Activated CD8-positive, alpha-beta T cell treated with anti-CD3 and anti-CD28 coated beads, Interleukin-2, amount 10 ng/mL, durations not matched to agents 7 days and 5 days (primary cell): ENCODE measurements around the gene CTNND2. TPM values are rescaled to one million over a fixed set of nuclear protein-coding genes. Genes with fewer than 3 reads are reported as not detected.
"Not testable (repeated sequence)": the region's sequence is repeated elsewhere in the genome, so short reads cannot be mapped to it uniquely, and the experiment has no call there.

Experiments used
- ATAC-seq: fragments of 150-1000 bp; cut with Tn5 transposase; one replicate; pipeline ENCODE4 v1.10.0; 2021; ENCODE audit warnings: moderate library complexity
- CTCF ChIA-PET: fragments of 350-600 bp; sonication (Branson Sonifier 250); formaldehyde crosslinking; loops from one replicate; lab custom pipeline; 2021; ENCODE audit warnings: antibody characterized with exemption; lab: Charles Lee
- POLR2A ChIA-PET: fragments of 350-600 bp; sonication (Branson Sonifier 250); formaldehyde crosslinking; loops from one replicate; lab custom pipeline; 2021; ENCODE audit warnings: antibody characterized with exemption; lab: Charles Lee
- DNase-seq: peaks from one replicate; pipeline ENCODE4 v3.0.0-alpha.2; 2020
- H3K27ac Mint-ChIP-seq: one replicate; pipeline ENCODE4 v1.8.0; 2021; ENCODE audit warnings: mild to moderate bottlenecking, mixed read lengths
- H3K27me3 Mint-ChIP-seq: one replicate; pipeline ENCODE4 v1.8.0; 2021; ENCODE audit warnings: low read depth, mixed read lengths
- H3K36me3 Mint-ChIP-seq: one replicate; pipeline ENCODE4 v1.8.0; 2021; ENCODE audit warnings: low read depth, mixed read lengths
- H3K4me1 Mint-ChIP-seq: one replicate; pipeline ENCODE4 v1.8.0; 2021; ENCODE audit warnings: low read depth, mixed read lengths
- H3K4me3 Mint-ChIP-seq: one replicate; pipeline ENCODE4 v1.8.0; 2021; ENCODE audit warnings: mild to moderate bottlenecking, mixed read lengths
- H3K9me3 Mint-ChIP-seq: one replicate; pipeline ENCODE4 v1.8.0; 2022; ENCODE audit warnings: mixed read lengths; ENCODE audit not compliant: insufficient read depth
- total RNA-seq, 2 experiments: library from RNA; stranded (reverse); gene quantifications; one replicate each; pipeline ENCODE4 v1.2.3, GENCODE V29; 2021

CTNND2 gene
- total RNA-seq, 2 experiments from 2014 or later, result not detected

GRCh38 chr5:11646141-11646540 is 258.1 kb downstream of the CTNND2 start:
- H3K36me3 Mint-ChIP-seq, result no peaks in the 10 kb centered on the region
- ChIA-PET POLR2A (no interaction called here), CTCF (no interaction called here)
- no peak for ATAC-seq
- H3K4me3 Mint-ChIP-seq, result no peak overlapping the region
- no peak overlapping the region for H3K27ac Mint-ChIP-seq
- no peaks in the 10 kb centered on the region for H3K27me3 Mint-ChIP-seq
- no peak for DNase-seq
- peaks cover 6% of the 10 kb centered on the region for H3K4me1 Mint-ChIP-seq
- H3K9me3 Mint-ChIP-seq, result no peaks in the 10 kb centered on the region

GRCh38 chr5:11642438-11642837 is 261.8 kb downstream of the CTNND2 start:
- no peak for ATAC-seq

DNA sequence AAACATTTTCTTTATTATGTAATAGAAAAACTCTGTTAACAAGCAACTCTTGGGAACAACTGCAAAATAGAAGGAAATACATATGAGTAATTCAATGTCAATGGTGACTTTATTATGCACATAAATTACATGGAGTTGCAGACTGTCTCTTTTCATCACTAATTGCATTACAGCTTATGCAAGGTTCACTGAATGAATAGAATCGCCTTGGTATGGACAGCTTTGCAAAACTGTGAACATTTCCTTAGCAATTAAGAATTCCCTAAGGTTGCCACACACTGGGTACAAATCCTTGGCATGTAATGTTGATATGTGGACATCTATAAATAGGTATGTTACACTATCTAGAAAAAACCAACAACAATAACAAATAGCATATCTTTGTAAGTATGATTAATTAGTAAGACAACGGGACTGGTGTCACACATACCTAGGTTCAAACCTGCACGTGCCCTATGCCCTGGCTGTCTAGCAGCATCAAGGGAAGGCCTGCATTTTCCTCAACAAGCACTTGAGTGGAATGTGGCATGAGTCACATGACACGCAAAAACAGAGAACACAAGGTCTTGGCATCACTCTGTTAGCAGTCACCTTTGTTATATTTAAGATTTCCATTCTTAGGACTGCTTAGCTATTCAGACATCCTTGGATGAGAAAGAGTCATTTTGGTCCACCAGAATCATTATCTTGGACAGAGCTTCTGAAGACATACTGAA is 263.9 kb downstream of the CTNND2 start:
- Mint-ChIP-seq H3K9me3 (no peaks in the 10 kb centered on the region), H3K27ac (no peak overlapping the region), H3K4me3 (no peak overlapping the region), H3K27me3 (no peaks in the 10 kb centered on the region), H3K4me1 (peaks cover 6% of the 10 kb centered on the region), H3K36me3 (no peaks in the 10 kb centered on the region)
- ChIA-PET CTCF (no interaction called here), POLR2A (no interaction called here)
- no peak for ATAC-seq
- no peak for DNase-seq

More at GRCh38 chr5:11642438-11642837, 261.8 kb downstream of the CTNND2 start:
- Mint-ChIP-seq H3K4me1 (peaks cover 6% of the 10 kb centered on the region), H3K27me3 (no peaks in the 10 kb centered on the region), H3K4me3 (no peak overlapping the region), H3K27ac (no peak overlapping the region), H3K36me3 (no peaks in the 10 kb centered on the region), H3K9me3 (no peaks in the 10 kb centered on the region)
- ChIA-PET CTCF (no interaction called here), POLR2A (no interaction called here)
- DNase-seq, result no peak

DNA sequence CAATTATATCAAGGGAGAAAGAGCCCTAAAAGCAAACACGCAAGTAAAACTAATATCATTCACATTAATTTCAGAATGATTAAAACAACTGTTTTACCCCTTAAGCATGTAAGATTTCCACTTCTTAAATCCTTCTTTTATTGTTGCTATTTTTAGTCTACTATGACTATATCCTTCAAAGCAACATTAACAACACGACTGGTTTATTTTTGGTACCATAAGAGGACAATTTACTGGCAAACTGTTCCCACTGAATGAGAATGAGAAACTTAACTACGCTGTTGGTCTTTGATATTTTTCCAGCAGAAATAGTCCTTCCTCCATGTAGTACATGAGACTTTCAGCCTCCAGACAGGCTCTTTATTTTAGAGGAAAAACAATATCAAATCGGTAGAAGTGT is 281.5 kb downstream of the CTNND2 start:
- ATAC-seq, result no peak
- H3K4me3 Mint-ChIP-seq, result no peak overlapping the region
- no peaks in the 10 kb centered on the region for H3K27me3 Mint-ChIP-seq
- H3K4me1 Mint-ChIP-seq, result no peaks in the 10 kb centered on the region
- no peak overlapping the region for H3K27ac Mint-ChIP-seq
- no peak for DNase-seq
- POLR2A ChIA-PET, result no interaction called here
- H3K36me3 Mint-ChIP-seq, result no peaks in the 10 kb centered on the region
- CTCF ChIA-PET, result no interaction called here
- no peaks in the 10 kb centered on the region for H3K9me3 Mint-ChIP-seq

DNA sequence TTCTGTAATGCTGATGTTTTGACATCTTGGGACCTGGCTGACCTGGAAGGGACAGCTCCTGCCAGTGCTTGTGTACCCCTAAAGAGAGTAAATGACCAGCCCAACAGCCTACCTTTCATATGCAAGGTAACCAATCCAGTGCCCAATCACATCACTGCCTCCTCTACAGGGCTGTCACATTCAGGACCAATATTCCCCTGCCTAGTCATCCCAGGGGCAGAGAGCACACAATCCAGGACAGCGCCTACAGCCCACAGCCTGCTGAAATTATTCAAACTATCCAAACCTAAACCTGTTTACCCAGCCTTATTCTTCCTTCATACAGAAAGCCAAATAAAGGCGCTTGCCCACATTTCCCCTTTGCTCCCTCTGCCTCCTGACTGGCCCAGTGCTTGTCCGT is 284.1 kb downstream of the CTNND2 start:
- no peaks in the 10 kb centered on the region for H3K9me3 Mint-ChIP-seq
- CTCF ChIA-PET, result no interaction called here
- ATAC-seq (no peak), DNase-seq (no peak)
- no peak overlapping the region for H3K4me3 Mint-ChIP-seq
- no peaks in the 10 kb centered on the region for H3K27me3 Mint-ChIP-seq
- H3K4me1 Mint-ChIP-seq, result no peaks in the 10 kb centered on the region
- H3K36me3 Mint-ChIP-seq, result no peaks in the 10 kb centered on the region
- POLR2A ChIA-PET, result no interaction called here
- H3K27ac Mint-ChIP-seq, result no peak overlapping the region

DNA sequence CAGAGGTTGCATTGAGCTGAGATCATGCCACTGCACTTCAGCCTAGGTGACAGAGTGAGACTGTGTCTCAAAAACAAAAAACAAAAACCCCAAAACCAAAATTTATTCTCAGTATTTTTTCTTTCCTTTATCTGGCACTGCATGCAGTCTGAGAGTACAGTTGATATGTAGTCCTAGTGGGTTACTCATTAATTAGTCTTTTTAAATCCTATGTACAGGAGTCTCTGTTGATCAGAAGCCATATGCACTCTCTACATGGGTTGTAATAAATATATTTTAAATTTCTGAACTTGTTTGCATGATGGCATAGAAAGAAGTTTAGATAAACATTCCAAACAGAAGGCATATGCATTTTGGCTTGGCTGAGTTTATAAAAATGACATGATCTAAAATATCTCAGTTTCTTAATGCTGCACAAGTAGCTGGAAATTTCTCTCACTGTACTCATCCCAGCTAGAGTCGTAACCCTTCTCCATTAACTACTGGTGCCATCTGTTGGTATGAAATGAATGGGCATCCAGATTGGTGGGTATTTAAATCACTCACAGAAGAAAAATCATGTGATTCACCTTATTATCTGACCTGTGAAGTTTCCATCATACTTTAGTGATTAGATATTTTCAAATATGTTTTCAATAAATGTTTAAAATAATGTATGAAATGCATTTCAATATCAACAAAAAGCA is 284.8 kb downstream of the CTNND2 start:
- Mint-ChIP-seq H3K36me3 (no peaks in the 10 kb centered on the region), H3K4me1 (no peaks in the 10 kb centered on the region), H3K4me3 (no peak overlapping the region), H3K9me3 (no peaks in the 10 kb centered on the region), H3K27me3 (no peaks in the 10 kb centered on the region), H3K27ac (no peak overlapping the region)
- ATAC-seq (no peak), DNase-seq (no peak)
- POLR2A ChIA-PET, result no interaction called here
- CTCF ChIA-PET, result no interaction called here

GRCh38 chr5:11617080-11617479 is 287.2 kb downstream of the CTNND2 start:
- no peak overlapping the region for H3K4me3 Mint-ChIP-seq
- no peaks in the 10 kb centered on the region for H3K9me3 Mint-ChIP-seq
- ATAC-seq (no peak), DNase-seq (no peak)
- H3K27me3 Mint-ChIP-seq, result no peaks in the 10 kb centered on the region
- H3K4me1 Mint-ChIP-seq, result no peaks in the 10 kb centered on the region
- H3K36me3 Mint-ChIP-seq, result no peaks in the 10 kb centered on the region
- H3K27ac Mint-ChIP-seq, result no peak overlapping the region
- ChIA-PET CTCF (no interaction called here), POLR2A (no interaction called here)

DNA sequence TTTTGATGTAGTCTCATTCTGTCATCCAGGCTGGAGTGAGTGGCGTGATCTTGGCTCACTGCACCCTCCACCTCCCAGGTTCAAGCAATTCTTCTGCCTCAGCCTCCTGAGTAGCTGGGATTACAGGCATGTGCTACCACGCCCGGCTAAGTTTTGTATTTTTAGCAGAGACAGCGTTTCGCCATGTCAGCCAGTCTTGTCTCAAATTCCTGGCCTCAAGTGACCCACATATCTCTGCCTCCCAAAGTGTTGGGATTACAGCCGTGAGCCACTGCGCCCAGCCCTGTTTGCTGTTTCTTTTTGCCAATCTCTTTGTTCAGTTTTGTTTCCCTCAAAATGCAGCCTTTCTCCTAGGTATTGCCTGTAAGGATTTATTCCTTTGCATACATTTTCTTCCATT is 287.6 kb downstream of the CTNND2 start:
- ATAC-seq, DNase-seq, H3K27me3 Mint-ChIP-seq, H3K4me1 Mint-ChIP-seq, CTCF ChIA-PET, H3K27ac Mint-ChIP-seq, H3K9me3 Mint-ChIP-seq, POLR2A ChIA-PET, H3K36me3 Mint-ChIP-seq, H3K4me3 Mint-ChIP-seq: not testable (repeated sequence)

DNA sequence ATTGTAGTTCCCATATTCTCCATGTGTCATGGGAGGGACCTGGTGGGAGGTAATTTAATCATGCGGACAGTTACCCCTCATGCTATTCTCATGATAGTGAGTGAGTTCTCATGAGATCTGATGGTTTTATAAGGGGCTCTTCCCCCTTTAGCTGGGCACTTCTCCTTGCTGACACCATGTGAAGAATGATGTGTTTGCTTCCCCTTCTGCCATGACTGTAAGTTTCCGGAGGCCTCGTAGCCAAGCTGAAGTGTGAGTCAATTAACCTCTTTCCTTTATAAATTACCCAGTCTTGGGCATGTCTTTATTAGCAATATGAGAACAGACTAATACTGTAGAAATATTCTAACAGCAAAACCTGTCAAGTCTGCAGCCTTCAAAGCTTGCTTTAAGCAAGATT is 293.2 kb downstream of the CTNND2 start:
- no peak for DNase-seq
- H3K4me3 Mint-ChIP-seq, result no peak overlapping the region
- no peak for ATAC-seq
- POLR2A ChIA-PET, result no interaction called here
- no peaks in the 10 kb centered on the region for H3K27me3 Mint-ChIP-seq
- H3K9me3 Mint-ChIP-seq, result no peaks in the 10 kb centered on the region
- H3K36me3 Mint-ChIP-seq, result no peaks in the 10 kb centered on the region
- CTCF ChIA-PET, result no interaction called here
- H3K27ac Mint-ChIP-seq, result no peak overlapping the region
- no peaks in the 10 kb centered on the region for H3K4me1 Mint-ChIP-seq

DNA sequence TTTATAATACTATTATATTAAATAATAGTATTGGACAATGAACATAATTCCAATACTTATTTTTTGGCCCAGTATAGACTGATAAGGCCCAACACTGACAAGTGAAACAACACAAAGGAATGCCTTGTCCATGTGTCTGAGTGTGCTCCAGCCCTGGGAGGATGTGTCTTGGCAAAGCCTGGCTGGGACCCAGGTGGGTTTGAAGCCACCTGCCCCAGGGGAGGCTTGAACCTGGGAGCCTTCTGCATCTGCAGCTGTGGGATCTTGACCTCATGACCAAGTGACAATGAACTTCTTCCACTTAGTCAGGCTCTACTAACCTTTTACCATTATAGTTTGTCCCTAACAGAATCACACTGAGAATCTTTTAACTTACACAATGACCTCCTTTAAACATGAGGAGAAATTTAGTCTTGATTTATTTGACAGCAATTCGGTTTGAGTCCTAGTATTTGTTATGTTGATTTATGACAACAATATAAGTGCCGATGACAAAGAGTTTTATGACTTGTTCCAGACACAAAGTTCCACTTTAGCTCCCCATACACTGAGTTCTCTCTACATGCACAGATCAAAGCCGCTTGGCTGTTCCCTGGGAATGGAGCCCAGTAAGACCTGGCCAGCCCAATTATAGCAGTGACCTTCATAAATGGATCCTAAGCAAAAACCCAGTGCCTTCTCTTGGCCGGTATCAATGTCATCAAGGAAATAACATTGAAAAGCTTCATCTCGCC is 294.5 kb downstream of the CTNND2 start:
- H3K36me3 Mint-ChIP-seq, result no peaks in the 10 kb centered on the region
- H3K4me1 Mint-ChIP-seq, result no peaks in the 10 kb centered on the region
- ATAC-seq (no peak), DNase-seq (no peak)
- no peaks in the 10 kb centered on the region for H3K9me3 Mint-ChIP-seq
- no peaks in the 10 kb centered on the region for H3K27me3 Mint-ChIP-seq
- CTCF ChIA-PET, result no interaction called here
- POLR2A ChIA-PET, result no interaction called here
- H3K4me3 Mint-ChIP-seq, result no peak overlapping the region
- no peak overlapping the region for H3K27ac Mint-ChIP-seq

DNA sequence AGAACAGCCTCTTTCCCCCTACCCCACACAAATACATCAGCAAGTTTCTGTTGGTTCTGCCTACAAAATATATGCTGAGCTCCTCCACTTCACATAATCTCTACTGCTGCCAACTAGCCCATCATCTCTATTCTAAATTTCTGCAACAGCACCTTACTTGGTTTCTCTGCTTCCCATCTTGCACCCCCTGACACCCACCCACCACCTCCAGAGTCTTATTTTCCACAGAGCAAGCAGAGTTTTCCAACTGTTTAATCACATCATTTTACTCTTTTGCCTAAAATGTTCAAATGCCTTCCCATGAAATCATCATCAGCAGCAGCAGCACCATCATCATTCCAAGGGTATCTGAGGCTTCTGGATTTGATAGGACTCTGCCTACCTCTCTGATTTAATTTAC is 295.7 kb downstream of the CTNND2 start:
- Mint-ChIP-seq H3K4me1 (no peaks in the 10 kb centered on the region), H3K27ac (no peak overlapping the region), H3K4me3 (no peak overlapping the region), H3K27me3 (no peaks in the 10 kb centered on the region), H3K36me3 (no peaks in the 10 kb centered on the region), H3K9me3 (no peaks in the 10 kb centered on the region)
- DNase-seq, result no peak
- ChIA-PET POLR2A (no interaction called here), CTCF (no interaction called here)
- no peak for ATAC-seq

- ATAC-seq (no peak), DNase-seq (no peak)
- CTCF ChIA-PET, result no interaction called here
Measured at GRCh38 chr5:11607944-11608483, 296.2 kb downstream of the CTNND2 start.

More at GRCh38 chr5:11607944-11608483, 296.2 kb downstream of the CTNND2 start:
- Mint-ChIP-seq H3K9me3 (no peaks in the 10 kb centered on the region), H3K27ac (no peak overlapping the region), H3K36me3 (no peaks in the 10 kb centered on the region), H3K4me1 (no peaks in the 10 kb centered on the region), H3K27me3 (no peaks in the 10 kb centered on the region), H3K4me3 (no peak overlapping the region)
- POLR2A ChIA-PET, result no interaction called here
